ENCODE results near the gene DLGAP4. TPM values are rescaled to one million over a fixed set of nuclear protein-coding genes. Genes with fewer than 3 reads are reported as not detected.

DLGAP4 gene
- total and polyA plus RNA-seq, 2 of the 13 experiments (the other 11 are each of a cell fraction or from before 2014, with no cell fraction given): 15.2 to 26.7 TPM

- TF ChIP-seq, protein P1, sequence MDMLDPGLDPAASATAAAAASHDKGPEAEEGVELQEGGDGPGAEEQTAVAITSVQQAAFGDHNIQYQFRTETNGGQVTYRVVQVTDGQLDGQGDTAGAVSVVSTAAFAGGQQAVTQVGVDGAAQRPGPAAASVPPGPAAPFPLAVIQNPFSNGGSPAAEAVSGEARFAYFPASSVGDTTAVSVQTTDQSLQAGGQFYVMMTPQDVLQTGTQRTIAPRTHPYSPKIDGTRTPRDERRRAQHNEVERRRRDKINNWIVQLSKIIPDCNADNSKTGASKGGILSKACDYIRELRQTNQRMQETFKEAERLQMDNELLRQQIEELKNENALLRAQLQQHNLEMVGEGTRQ (IDR thresholded peaks at IDR 0.05; ENCODE audit: low read depth, low read length): no peak
- TF ChIP-seq, protein P1 (CRISPR knock-in tag; IDR thresholded peaks at IDR 0.05; ENCODE audit: borderline replicate concordance): 0 out of 2 replicates have a peak, but pooled peaks have one; percentile 45
- TF ChIP-seq, protein P2, sequence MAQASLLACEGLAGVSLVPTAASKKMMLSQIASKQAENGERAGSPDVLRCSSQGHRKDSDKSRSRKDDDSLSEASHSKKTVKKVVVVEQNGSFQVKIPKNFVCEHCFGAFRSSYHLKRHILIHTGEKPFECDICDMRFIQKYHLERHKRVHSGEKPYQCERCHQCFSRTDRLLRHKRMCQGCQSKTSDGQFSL (CRISPR knock-in tag; IDR thresholded peaks at IDR 0.05): no peak
- TF ChIP-seq ZNF629 (CRISPR knock-in tag; conservative IDR thresholded peaks at IDR 0.05): 0 out of 2 replicates have a peak, but pooled peaks have one; percentile 19
- TF ChIP-seq, protein P3, sequence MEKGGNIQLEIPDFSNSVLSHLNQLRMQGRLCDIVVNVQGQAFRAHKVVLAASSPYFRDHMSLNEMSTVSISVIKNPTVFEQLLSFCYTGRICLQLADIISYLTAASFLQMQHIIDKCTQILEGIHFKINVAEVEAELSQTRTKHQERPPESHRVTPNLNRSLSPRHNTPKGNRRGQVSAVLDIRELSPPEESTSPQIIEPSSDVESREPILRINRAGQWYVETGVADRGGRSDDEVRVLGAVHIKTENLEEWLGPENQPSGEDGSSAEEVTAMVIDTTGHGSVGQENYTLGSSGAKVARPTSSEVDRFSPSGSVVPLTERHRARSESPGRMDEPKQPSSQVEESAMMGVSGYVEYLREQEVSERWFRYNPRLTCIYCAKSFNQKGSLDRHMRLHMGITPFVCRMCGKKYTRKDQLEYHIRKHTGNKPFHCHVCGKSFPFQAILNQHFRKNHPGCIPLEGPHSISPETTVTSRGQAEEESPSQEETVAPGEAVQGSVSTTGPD (CRISPR knock-in tag; IDR thresholded peaks at IDR 0.05): no peak
- TF ChIP-seq, protein P4, sequence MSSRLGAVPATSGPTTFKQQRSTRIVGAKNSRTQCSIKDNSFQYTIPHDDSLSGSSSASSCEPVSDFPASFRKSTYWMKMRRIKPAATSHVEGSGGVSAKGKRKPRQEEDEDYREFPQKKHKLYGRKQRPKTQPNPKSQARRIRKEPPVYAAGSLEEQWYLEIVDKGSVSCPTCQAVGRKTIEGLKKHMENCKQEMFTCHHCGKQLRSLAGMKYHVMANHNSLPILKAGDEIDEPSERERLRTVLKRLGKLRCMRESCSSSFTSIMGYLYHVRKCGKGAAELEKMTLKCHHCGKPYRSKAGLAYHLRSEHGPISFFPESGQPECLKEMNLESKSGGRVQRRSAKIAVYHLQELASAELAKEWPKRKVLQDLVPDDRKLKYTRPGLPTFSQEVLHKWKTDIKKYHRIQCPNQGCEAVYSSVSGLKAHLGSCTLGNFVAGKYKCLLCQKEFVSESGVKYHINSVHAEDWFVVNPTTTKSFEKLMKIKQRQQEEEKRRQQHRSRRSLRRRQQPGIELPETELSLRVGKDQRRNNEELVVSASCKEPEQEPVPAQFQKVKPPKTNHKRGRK (CRISPR knock-in tag; IDR thresholded peaks at IDR 0.05): peak; percentile 46; the same call in 1 of the 2 replicates
- TF ChIP-seq ZMYM2 (CRISPR knock-in tag; IDR thresholded peaks at IDR 0.05): no peak
- TF ChIP-seq, protein P5, sequence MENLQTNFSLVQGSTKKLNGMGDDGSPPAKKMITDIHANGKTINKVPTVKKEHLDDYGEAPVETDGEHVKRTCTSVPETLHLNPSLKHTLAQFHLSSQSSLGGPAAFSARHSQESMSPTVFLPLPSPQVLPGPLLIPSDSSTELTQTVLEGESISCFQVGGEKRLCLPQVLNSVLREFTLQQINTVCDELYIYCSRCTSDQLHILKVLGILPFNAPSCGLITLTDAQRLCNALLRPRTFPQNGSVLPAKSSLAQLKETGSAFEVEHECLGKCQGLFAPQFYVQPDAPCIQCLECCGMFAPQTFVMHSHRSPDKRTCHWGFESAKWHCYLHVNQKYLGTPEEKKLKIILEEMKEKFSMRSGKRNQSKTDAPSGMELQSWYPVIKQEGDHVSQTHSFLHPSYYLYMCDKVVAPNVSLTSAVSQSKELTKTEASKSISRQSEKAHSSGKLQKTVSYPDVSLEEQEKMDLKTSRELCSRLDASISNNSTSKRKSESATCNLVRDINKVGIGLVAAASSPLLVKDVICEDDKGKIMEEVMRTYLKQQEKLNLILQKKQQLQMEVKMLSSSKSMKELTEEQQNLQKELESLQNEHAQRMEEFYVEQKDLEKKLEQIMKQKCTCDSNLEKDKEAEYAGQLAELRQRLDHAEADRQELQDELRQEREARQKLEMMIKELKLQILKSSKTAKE (CRISPR knock-in tag; IDR thresholded peaks at IDR 0.05; ENCODE audit: borderline replicate concordance): 0 out of 2 replicates have a peak, but pooled peaks have one; percentile 37
- no peak for TF ChIP-seq ZZZ3 (CRISPR knock-in tag; IDR thresholded peaks at IDR 0.05; ENCODE audit: borderline replicate concordance)
- peak; percentile 92; the same call in 1 of the 2 replicates for TF ChIP-seq ZNF83 (CRISPR knock-in tag; IDR thresholded peaks at IDR 0.05; ENCODE audit: borderline replicate concordance)
- TF ChIP-seq RARA (CRISPR knock-in tag; IDR thresholded peaks at IDR 0.05): peak; percentile 20; the same call in 1 of the 2 replicates
- peak; percentile 84; the same call in 1 of the 2 replicates for TF ChIP-seq ZNF772 (CRISPR knock-in tag; IDR thresholded peaks at IDR 0.05)
- no peak for TF ChIP-seq ISL2 (CRISPR knock-in tag; IDR thresholded peaks at IDR 0.05)
- TF ChIP-seq TAF15 (IDR thresholded peaks at IDR 0.05; ENCODE audit: low read depth, low read length, poor library complexity, severe bottlenecking): peak; percentile 45
- TF ChIP-seq, protein P6, sequence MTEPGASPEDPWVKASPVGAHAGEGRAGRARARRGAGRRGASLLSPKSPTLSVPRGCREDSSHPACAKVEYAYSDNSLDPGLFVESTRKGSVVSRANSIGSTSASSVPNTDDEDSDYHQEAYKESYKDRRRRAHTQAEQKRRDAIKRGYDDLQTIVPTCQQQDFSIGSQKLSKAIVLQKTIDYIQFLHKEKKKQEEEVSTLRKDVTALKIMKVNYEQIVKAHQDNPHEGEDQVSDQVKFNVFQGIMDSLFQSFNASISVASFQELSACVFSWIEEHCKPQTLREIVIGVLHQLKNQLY (CRISPR knock-in tag; IDR thresholded peaks at IDR 0.05): no peak
Measured at GRCh38 chr20:36462440-36463211, 156.5 kb downstream of the DLGAP4 start (continued).

All from HepG2 (cell line).